C1 segment of cervical spinal cord (tissue), 14 donors: ENCODE measurements around the gene PIAS1.
A peak's percentile ranks its signal among the peaks of the same experiment; 100 is the strongest.
"Not testable (repeated sequence)": the region's sequence is repeated elsewhere in the genome, so short reads cannot be mapped to it uniquely, and the experiment has no call there.

Experiments
- DNase-seq, 14 donors: peaks; one replicate each; lab custom pipeline; 2025; lab: John Stamatoyannopoulos, UW

Gene PIAS1

DNA sequence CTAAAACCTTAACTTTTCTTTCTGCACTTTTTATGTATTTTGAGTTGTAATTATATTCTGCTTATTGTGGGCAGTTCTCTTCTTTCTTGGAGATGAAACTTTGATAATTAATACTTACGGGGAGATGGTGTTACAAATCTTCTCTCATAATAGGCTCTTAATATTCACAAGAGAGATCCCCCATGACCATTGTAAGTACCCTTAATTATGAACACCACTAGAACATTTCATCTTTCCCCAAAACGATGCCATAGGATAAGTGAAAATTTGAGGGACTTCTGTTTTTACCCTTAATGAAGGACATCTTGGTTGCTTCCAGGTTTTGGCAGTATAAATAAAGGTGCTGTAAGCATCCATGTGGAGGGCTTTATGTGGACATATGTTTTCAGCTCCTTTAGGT, 60.7 kb downstream of the PIAS1 start:
- no peak for DNase-seq

- no peak for DNase-seq
Observed at GRCh38 chr15:68124700-68125099, 70.6 kb downstream of the PIAS1 start.

- no peak for DNase-seq
Observed at GRCh38 chr15:68126396-68126795, 72.3 kb downstream of the PIAS1 start.

- no peak for DNase-seq
Observed at GRCh38 chr15:68129072-68129471, 75.0 kb downstream of the PIAS1 start.

GRCh38 chr15:68130851-68131250, 76.7 kb downstream of the PIAS1 start:
- no peak for DNase-seq

DNA sequence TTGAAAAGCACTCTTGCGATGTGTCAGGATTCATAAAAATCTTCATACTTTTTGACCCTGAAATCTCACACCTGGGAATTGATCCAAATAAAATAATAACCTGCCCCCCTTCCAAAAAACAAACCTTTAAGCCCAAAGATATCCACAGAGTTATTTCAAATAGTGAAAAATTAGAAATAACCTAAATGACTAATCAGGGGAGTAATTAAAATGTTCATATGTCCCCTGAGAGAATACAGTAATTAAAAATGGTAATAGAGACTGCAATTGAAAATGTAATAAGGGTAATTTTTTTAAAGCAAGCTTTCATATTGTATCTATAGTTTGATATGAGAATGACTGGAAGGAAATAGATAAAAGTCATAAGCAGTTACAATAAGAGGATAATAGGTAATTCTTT, 83.0 kb downstream of the PIAS1 start:
- DNase-seq: no peak

GRCh38 chr15:68143129-68143528, 89.0 kb downstream of the PIAS1 start:
- DNase-seq: no peak

DNA sequence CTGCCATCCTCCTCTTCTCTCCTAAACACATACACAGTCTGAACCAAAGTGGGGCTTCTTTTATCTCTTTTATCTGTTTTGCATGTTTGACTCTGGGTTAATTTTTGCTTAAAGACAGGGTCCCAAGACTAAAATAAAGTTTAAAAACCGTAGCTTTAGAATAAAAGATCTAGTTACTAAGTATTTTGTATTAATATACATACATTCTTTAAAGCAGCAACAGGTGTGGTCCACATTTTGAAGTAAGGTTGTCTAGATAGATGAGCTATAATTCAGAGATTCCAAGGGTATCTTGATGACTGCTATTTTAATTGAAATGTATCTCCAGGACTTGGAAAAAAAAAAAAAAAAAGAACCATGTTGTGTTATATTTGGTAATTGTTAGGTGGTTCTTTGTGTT, 89.7 kb downstream of the PIAS1 start:
- no peak for DNase-seq

GRCh38 chr15:68145706-68146105, 91.6 kb downstream of the PIAS1 start:
- DNase-seq: no peak

GRCh38 chr15:68148039-68148438, 93.9 kb downstream of the PIAS1 start:
- no peak for DNase-seq

- DNase-seq: no peak
Observed at GRCh38 chr15:68149059-68149458, 94.9 kb downstream of the PIAS1 start.

DNA sequence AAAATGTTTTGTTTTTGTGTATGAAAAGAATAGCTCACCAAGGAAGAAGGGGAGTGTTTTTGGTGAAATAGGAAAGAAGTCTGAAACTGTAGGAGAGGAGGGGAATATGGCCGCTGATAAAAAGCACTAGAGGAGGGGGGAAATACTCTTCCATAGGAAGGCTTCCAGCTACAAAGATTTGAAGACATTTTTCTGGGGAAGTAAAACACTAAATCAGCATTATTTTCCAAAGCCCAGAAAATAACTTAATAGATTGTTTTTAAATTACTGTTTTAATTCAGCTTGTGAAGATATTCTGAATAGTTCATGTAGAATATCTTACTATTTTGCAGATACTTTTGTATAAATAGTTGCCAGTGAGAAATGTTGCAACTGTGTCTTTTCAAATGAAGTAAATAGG, 96.1 kb downstream of the PIAS1 start:
- no peak for DNase-seq

GRCh38 chr15:68151277-68151676, 97.2 kb downstream of the PIAS1 start:
- DNase-seq: no peak

GRCh38 chr15:68152342-68152741, 98.2 kb downstream of the PIAS1 start:
- DNase-seq: no peak

- peak in 5 of 14 donors; percentile 0 to 38 (median 2) for DNase-seq
Observed at GRCh38 chr15:68154923-68155559, 100.9 kb downstream of the PIAS1 start.

DNA sequence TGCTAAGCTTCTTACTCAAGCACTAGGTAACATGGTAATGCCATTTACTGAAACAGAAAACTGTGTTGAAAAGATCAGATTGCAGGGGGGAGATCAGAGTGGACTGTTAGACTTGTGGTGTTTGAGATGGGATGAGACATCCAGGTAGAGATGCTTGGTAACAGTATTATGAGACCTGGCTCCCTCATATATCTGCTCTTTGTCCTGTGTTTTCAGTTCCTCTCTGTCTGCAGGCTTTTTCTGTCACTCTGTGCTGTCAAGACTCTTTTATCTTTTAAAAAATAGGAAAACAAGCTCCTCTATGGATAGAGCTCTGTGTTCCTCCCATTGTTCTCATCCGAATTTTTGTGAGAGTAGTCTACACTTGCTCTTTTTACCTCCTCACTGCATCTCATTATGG, 103.0 kb downstream of the PIAS1 start:
- no peak for DNase-seq

DNA sequence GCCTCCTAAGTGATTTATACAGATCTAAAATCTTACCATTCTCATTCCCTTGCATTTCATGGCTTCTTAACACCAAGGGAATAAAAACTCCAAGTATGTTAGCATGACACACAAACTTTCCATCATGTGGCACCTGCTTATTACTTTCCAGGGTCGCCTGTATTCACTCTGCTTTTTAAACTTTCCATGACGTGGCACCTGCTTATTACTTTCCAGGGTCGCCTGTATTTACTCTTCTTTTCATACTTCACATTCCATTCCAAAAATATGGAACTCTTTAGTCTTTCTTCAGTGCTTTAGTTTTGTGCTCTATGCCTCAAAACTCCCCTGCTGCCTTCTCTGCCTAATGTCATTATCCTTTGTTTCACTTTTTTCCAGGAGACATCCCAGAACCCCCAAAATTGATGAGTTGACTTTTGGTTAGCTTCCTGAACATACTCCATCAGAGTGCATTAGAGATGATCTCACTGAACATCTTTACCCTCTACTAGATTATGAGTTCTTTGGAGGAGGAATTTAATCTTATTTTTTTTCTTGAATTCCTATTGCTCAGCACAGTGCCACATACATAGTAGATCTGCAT, 104.0 kb downstream of the PIAS1 start:
- no peak for DNase-seq

DNA sequence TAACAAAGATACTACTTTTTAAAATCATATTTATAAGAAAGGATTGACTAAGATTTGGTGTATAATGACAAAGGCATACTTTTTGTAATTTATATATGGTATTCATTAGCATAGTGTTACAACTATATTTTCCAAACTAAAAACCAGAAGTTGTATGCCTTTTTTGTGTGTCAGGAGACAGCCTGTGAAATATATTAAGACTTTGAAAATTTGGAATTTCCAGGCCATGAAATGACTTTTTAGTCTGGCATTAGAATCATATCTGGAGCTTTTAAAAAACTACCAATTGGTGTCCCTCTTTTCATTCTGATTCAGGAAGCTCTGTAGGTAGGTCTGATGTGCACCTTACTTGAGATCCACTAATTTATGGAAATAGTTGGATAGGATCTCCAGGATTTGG, 109.1 kb downstream of the PIAS1 start:
- DNase-seq: no peak

- no peak for DNase-seq
Observed at GRCh38 chr15:68166847-68167246, 112.7 kb downstream of the PIAS1 start.

DNA sequence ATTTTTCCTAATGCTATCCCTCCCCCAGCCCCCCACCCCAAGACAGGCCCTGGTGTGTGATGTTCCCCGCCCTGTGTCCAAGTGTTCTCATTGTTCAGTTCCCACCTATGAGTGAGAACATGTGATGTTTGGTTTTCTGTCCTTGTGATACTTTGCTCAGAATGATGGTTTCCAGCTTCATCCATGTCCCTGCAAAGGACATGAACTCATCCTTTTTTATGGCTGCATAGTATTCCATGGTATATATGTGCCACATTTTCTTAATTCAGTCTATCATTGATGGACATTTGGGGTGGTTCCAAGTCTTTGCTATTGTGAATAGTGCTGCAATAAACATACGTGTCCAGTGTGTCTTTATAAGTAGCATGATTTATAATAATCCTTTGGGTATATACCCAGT, 117.9 kb downstream of the PIAS1 start:
- DNase-seq: not testable (repeated sequence)

DNA sequence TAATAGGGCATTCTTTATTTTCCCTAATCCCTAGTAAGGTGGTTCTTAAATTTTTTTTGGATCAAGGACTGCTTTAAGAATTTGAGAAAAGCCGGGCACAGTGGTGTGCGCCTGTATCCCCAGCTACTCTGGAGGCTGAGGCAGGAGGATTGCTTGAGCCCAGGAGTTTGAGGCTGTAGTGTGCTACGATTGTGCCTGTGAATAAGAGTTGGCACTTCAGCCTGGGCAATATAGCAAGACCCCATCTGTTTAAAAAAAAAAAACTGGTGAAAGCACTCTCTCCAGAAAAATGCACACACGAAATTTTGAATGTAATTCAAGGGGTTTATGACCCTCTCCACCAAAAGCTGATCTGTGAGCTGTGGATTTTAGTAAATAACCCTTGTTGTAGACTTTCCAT, 119.0 kb downstream of the PIAS1 start:
- DNase-seq: no peak

DNA sequence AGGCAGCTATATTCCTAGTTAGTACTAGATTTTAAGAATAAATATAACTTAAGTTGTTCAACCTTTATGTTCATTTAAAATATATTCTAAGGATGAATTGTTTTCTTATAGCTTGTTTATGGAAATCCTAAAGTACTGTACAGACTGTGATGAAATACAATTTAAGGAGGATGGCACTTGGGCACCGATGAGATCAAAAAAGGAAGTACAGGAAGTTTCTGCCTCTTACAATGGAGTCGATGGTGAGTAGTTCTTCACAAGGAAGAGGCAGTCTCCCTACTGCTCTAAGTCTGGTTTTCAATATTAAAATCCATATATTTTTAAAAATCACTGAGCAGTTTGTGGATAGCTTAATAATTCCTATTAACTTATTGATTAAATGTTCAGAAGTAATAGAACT, 121.4 kb downstream of the PIAS1 start:
- no peak for DNase-seq

DNA sequence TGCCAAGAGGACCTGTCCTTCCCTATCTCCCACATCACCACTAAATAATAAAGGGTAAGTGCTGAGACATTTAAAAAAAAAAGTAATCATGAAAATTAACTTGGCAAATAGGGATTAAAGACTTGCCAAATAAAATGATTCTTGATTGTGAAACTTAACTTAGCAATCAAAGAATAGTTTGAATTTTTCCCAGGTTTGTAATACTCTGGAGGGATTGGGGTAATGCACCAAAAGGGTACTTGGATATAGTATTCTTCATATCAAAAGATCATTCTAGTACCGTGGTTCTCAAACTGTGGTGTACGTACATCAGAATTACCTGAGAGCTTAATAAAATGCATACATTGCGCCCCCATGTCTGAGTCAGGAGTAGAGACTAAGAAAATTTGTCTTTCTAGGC, 122.5 kb downstream of the PIAS1 start:
- no peak for DNase-seq

- DNase-seq: no peak
Observed at GRCh38 chr15:68177742-68178141, 123.6 kb downstream of the PIAS1 start.
